ENCODE results near the gene E4F1. TPM values are rescaled to one million over a fixed set of nuclear protein-coding genes. Genes with fewer than 3 reads are reported as not detected.

E4F1 gene
- total and polyA plus RNA-seq, 10 of the 15 experiments (the other 5 are each of a cell fraction or from before 2014, with no cell fraction given), result 0.23 to 36.5 (median 14.5) TPM

DNA sequence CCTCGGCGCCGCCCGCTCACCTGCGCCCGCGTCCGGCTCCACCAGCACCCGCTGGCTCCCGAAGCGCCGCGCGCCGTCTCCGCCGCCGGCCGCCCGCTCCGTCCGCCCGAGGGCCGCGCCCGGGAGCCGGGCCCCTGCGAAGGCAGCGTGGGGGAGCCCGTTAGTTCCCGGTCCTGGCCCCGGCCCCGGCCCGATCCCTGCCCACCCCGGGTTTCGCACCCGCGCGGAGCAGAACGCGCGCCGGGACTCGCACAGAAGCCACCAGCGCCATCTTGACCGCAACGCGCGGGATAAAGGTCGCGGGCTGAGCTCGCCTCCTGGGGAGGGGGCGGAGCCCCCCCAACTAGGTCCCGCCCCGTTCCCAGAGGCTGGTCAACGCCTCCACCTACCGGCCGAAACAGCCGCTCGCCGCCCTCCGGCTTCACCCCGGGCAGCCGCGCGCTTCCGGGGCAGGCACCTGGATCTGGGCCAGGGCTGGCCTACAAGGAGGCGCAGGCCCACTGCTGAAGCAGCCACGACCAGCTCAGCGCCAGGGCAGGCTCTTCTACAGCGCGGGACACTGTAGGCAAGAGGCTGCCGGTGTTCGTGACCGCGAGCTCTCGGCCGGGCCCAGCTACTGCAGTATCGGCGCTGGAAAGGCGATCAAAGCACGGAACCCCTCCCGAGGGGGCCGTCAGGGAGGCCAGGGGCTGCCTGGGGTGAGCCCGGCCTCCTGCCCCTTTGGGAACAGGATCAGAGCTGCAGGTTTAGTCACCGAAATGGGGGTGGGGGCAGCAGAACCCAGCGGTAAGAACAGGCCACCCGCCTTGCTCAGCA, 28.1 kb downstream of the E4F1 start, which contains the start of gene ECI1:
Gene ECI1, minus strand, starts transcription at position 292 of the 816 bp plus-strand sequence. Its CDS starts 21 bp downstream, at position 271.
- ChIA-PET SMC1A (ENCODE audit: uncharacterized antibody, unreplicated experiment) (interaction anchor here (0.5 to 1.9 kb wide), 12 partner anchors 10 to 287 kb away, joined by 3 to 6 read pairs (median 4); partner anchors contain the start of gene TRAF7), CTCF (interaction anchor here (0.6 to 2.5 kb wide), 19 partner anchors 12 to 288 kb away, joined by 3 to 14 read pairs (median 3); partner anchors contain the start of genes ABCA3, CCNF and E4F1), RAD21 (ENCODE audit: unreplicated experiment) (interaction anchor here (0.6 to 2.7 kb wide), 12 partner anchors 18 to 250 kb away, joined by 3 to 14 read pairs (median 4); partner anchors contain the start of genes PGP, PKD1 and TRAF7), POLR2A (interaction anchor here (0.8 to 2.5 kb wide), 10 partner anchors 12 to 281 kb away, joined by 3 to 9 read pairs (median 4); partner anchors contain the start of genes CCNF, PGP and TRAF7)
- peaks cover 13% of the 10 kb centered on the region for H3K4me1 ChIP-seq (ENCODE audit: control insufficient read depth, insufficient read depth, low read length)
- H3K9me3 ChIP-seq (replicated peaks; ENCODE audit: control insufficient read depth, insufficient read depth, low read length), result no peaks in the 10 kb centered on the region
- peak; percentile 62 for DNase-seq (ENCODE audit: low read depth, low spot score)
- 5% methylated on average over 76 of the region's 88 CpGs for WGBS (ENCODE audit: insufficient coverage, insufficient replicate concordance, low lambda C conversion rate, missing lambda C conversion rate)
- no peaks in the 10 kb centered on the region for H4K20me1 ChIP-seq (ENCODE audit: control insufficient read depth, insufficient read depth)
- peak; percentile 97 for ATAC-seq
- H3K4me2 ChIP-seq (ENCODE audit: control insufficient read depth, insufficient read depth), result peak within 1 kb of the TSS; percentile 94
- BruUV-seq (replicated peaks), result no TSS peak
- in situ Hi-C loops (cut with MboI), result no loop called here
- H3K36me3 ChIP-seq (ENCODE audit: control insufficient read depth in 2 of 2, insufficient read depth in 2 of 2, low read length in 1 of 2), result peaks cover 10 to 17% of the 10 kb centered on the region in 2 experiments; a peak in 3 of 4 replicates
- peak within 1 kb of the TSS; percentile 76 for H3K27ac ChIP-seq (ENCODE audit: control insufficient read depth, insufficient read depth)
- peaks cover 13% of the 10 kb centered on the region for H3K79me2 ChIP-seq (ENCODE audit: control insufficient read depth, insufficient read depth, low read length)
- no peaks in the 10 kb centered on the region for H3K27me3 ChIP-seq (replicated peaks in 1 of 2; ENCODE audit: control insufficient read depth in 2 of 2, insufficient read depth in 2 of 2, low read length in 1 of 2)
- H3K4me3 ChIP-seq, result peak within 1 kb of the TSS; percentile 84
- peak within 1 kb of the TSS; percentile 69 for H2AFZ ChIP-seq (ENCODE audit: control insufficient read depth, low read depth, low read length)
- intact Hi-C loops (cut with micrococcal nuclease; ENCODE audit: unreplicated experiment), result loop anchor here (2.0 to 5.0 kb wide), 2 partner anchors 29 to 44 kb away; partner anchors contain the start of genes E4F1 and MLST8
- peak within 1 kb of the TSS; percentile 80 for H3K9ac ChIP-seq (ENCODE audit: control insufficient read depth, insufficient read depth, low read length)
- peak; percentile 95 for FAIRE-seq
- TF ChIP-seq ZNF384 (IDR thresholded peaks at IDR 0.05; ENCODE audit: borderline replicate concordance, low read depth, low read length) (no peak), SRF (IDR thresholded peaks at IDR 0.05; ENCODE audit: low read depth in 2 of 2, low read length in 2 of 2) (no peak), BACH1 (IDR thresholded peaks at IDR 0.05; ENCODE audit: borderline replicate concordance) (0 out of 2 replicates have a peak, but pooled peaks have one; percentile 43), DPF2 (IDR thresholded peaks at IDR 0.05) (peak; percentile 79; the same call in 1 of the 2 replicates), SPI1 (IDR thresholded peaks at IDR 0.05; ENCODE audit: borderline replicate concordance, insufficient read depth, low read depth, low read length) (no peak), BCL11A (IDR thresholded peaks at IDR 0.05; ENCODE audit: low read depth, low read length) (no peak), FOXM1 (IDR thresholded peaks at IDR 0.05; ENCODE audit: low read depth, low read length) (no peak), RFX5 (IDR thresholded peaks at IDR 0.05; ENCODE audit: low read depth, low read length) (no peak), SP1 (IDR thresholded peaks at IDR 0.05; ENCODE audit: low read depth, low read length) (no peak), HDGF (IDR thresholded peaks at IDR 0.05) (peak; percentile 98), NFXL1 (IDR thresholded peaks at IDR 0.05; ENCODE audit: borderline replicate concordance) (no peak), CBX5 (IDR thresholded peaks at IDR 0.05; ENCODE audit: low read depth) (no peak), ZNF24 (IDR thresholded peaks at IDR 0.05) (no peak), CREB1 (IDR thresholded peaks at IDR 0.05; ENCODE audit: low read depth) (no peak), POLR2A (IDR thresholded peaks at IDR 0.05; ENCODE audit: low read depth, low read length) (peak; percentile 91), STAT1 (conservative IDR thresholded peaks at IDR 0.05) (no peak), MEF2B (IDR thresholded peaks at IDR 0.05; ENCODE audit: partially characterized antibody, poor library complexity, severe bottlenecking) (no peak), CEBPB (IDR thresholded peaks at IDR 0.05; ENCODE audit: borderline replicate concordance in 1 of 2, low read depth in 2 of 2, low read length in 2 of 2) (peak in 1 of 2 experiments; percentile 3; a peak in 1 of 4 replicates), MYC (IDR thresholded peaks at IDR 0.05; ENCODE audit: insufficient read depth, insufficient read length, insufficient replicate concordance, low read length, severe bottlenecking) (no peak), WRNIP1 (IDR thresholded peaks at IDR 0.05; ENCODE audit: borderline replicate concordance, low read depth, low read length) (no peak)
- TF ChIP-seq, protein P1, sequence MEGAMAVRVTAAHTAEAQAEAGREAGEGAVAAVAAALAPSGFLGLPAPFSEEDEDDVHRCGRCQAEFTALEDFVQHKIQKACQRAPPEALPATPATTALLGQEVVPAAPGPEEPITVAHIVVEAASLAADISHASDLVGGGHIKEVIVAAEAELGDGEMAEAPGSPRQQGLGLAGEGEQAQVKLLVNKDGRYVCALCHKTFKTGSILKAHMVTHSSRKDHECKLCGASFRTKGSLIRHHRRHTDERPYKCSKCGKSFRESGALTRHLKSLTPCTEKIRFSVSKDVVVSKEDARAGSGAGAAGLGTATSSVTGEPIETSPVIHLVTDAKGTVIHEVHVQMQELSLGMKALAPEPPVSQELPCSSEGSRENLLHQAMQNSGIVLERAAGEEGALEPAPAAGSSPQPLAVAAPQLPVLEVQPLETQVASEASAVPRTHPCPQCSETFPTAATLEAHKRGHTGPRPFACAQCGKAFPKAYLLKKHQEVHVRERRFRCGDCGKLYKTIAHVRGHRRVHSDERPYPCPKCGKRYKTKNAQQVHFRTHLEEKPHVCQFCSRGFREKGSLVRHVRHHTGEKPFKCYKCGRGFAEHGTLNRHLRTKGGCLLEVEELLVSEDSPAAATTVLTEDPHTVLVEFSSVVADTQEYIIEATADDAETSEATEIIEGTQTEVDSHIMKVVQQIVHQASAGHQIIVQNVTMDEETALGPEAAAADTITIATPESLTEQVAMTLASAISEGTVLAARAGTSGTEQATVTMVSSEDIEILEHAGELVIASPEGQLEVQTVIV (IDR thresholded peaks at IDR 0.05; ENCODE audit: borderline replicate concordance, partially characterized antibody), result peak; percentile 32
